Astrocyte (in vitro differentiated cells and primary cell): Measurements from ENCODE around the gene CTBP2. TPM values are rescaled to one million over a fixed set of nuclear protein-coding genes. Genes with fewer than 3 reads are reported as not detected.

ENCODE experiments used
- DNase-seq: peaks from one replicate; pipeline ENCODE4 v3.0.0-alpha.2; 2010; ENCODE audit warnings: low read depth
- FAIRE-seq: peaks from 2 replicates; lab custom pipeline; 2011; peaks lifted over from hg19 to GRCh38; lab: Jason Lieb, UNC
- H2AFZ ChIP-seq: 2 replicates; pipeline ENCODE4 v1.6.0; 2012; ENCODE audit warnings: low read depth, low read length, inconsistent platforms
- H3K27ac ChIP-seq: 2 replicates; pipeline ENCODE4 v1.5.1; 2011; ENCODE audit warnings: low read depth, low read length, inconsistent platforms
- H3K27me3 ChIP-seq: 2 replicates; pipeline ENCODE4 v1.6.0; 2011; ENCODE audit warnings: low read length, inconsistent platforms; ENCODE audit not compliant: insufficient read depth
- H3K36me3 ChIP-seq: 2 replicates; pipeline ENCODE4 v1.5.1; 2011; ENCODE audit warnings: low read length, inconsistent platforms; ENCODE audit not compliant: insufficient read depth
- H3K4me1 ChIP-seq: 2 replicates; pipeline ENCODE4 v1.5.1; 2011; ENCODE audit warnings: low read length, inconsistent platforms; ENCODE audit not compliant: insufficient read depth
- H3K4me2 ChIP-seq: 2 replicates; pipeline ENCODE4 v1.6.0; 2012; ENCODE audit warnings: low read length, inconsistent platforms
- H3K4me3 ChIP-seq: 2 replicates; pipeline ENCODE4 v1.5.1; 2011; ENCODE audit warnings: low read depth, mild to moderate bottlenecking, low read length, inconsistent platforms; ENCODE audit not compliant: insufficient read depth
- H3K79me2 ChIP-seq: 2 replicates; pipeline ENCODE4 v1.6.0; 2012; ENCODE audit warnings: mild to moderate bottlenecking, low read length, inconsistent platforms; ENCODE audit not compliant: insufficient read depth
- H3K9ac ChIP-seq: 2 replicates; pipeline ENCODE4 v1.6.0; 2012; ENCODE audit warnings: mild to moderate bottlenecking, low read length, inconsistent platforms
- H3K9me3 ChIP-seq: 2 replicates; pipeline ENCODE4 v1.5.1; 2012; ENCODE audit warnings: low read depth, mild to moderate bottlenecking, low read length, inconsistent platforms; ENCODE audit not compliant: insufficient read depth
- H4K20me1 ChIP-seq: 2 replicates; pipeline ENCODE4 v1.6.0; 2012; ENCODE audit warnings: low read length, inconsistent platforms; ENCODE audit not compliant: insufficient read depth
- H3K27ac Mint-ChIP-seq: one replicate; pipeline ENCODE4 v1.8.0; 2021; ENCODE audit warnings: mild to moderate bottlenecking, mixed read lengths; ENCODE audit not compliant: unreplicated experiment
- H3K27me3 Mint-ChIP-seq: one replicate; pipeline ENCODE4 v1.8.0; 2021; ENCODE audit warnings: low read depth, mixed read lengths; ENCODE audit not compliant: unreplicated experiment
- H3K36me3 Mint-ChIP-seq: one replicate; pipeline ENCODE4 v1.8.0; 2021; ENCODE audit warnings: low read depth, mixed read lengths; ENCODE audit not compliant: unreplicated experiment
- H3K4me1 Mint-ChIP-seq: one replicate; pipeline ENCODE4 v1.8.0; 2021; ENCODE audit warnings: low read depth, mixed read lengths; ENCODE audit not compliant: unreplicated experiment
- H3K4me3 Mint-ChIP-seq: one replicate; pipeline ENCODE4 v1.8.0; 2021; ENCODE audit warnings: mild to moderate bottlenecking, moderate library complexity, mixed read lengths; ENCODE audit not compliant: unreplicated experiment
- H3K9me3 Mint-ChIP-seq: one replicate; pipeline ENCODE4 v1.8.0; 2021; ENCODE audit warnings: mild to moderate bottlenecking, mixed read lengths; ENCODE audit not compliant: unreplicated experiment
- CTCF ChIP-seq: IDR thresholded peaks from 2 replicates; pipeline ENCODE4 v1.5.1; 2011; ENCODE audit warnings: low read depth, mild to moderate bottlenecking, inconsistent platforms, low read length, moderate library complexity; ENCODE audit not compliant: insufficient read depth
- EZH2 ChIP-seq: IDR thresholded peaks from 2 replicates; pipeline ENCODE4 v1.6.1; 2012; ENCODE audit warnings: mild to moderate bottlenecking, low read length, inconsistent platforms; ENCODE audit not compliant: insufficient read depth
- total RNA-seq: library from RNA; stranded (reverse); gene quantifications from 2 replicates; pipeline ENCODE4 v1.2.1, GENCODE V29; 2021

Gene CTBP2
- total RNA-seq, 1 donor from 2014 or later, result 109 TPM

- H3K27me3 Mint-ChIP-seq, result no peaks in the 10 kb centered on the region
- Histone ChIP-seq H3K4me1 (peaks cover 24% of the 10 kb centered on the region), H4K20me1 (peaks cover 97% of the 10 kb centered on the region), H2AFZ (no peak overlapping the region), H3K4me3 (no peak overlapping the region), H3K9ac (no peak overlapping the region), H3K27ac (no peak overlapping the region), H3K79me2 (peaks cover 60% of the 10 kb centered on the region), H3K9me3 (no peaks in the 10 kb centered on the region), H3K27me3 (no peaks in the 10 kb centered on the region), H3K36me3 (no peaks in the 10 kb centered on the region), H3K4me2 (no peak overlapping the region)
- peaks cover 12% of the 10 kb centered on the region for H3K36me3 Mint-ChIP-seq
- H3K4me3 Mint-ChIP-seq, result no peak overlapping the region
- FAIRE-seq (no peak), DNase-seq (no peak)
- H3K9me3 Mint-ChIP-seq, result no peaks in the 10 kb centered on the region
- TF ChIP-seq EZH2 (no peak), CTCF (no peak)
- peaks cover 14% of the 10 kb centered on the region for H3K4me1 Mint-ChIP-seq
- no peak overlapping the region for H3K27ac Mint-ChIP-seq
Observed at GRCh38 chr10:125002423-125003145, 157.8 kb downstream of the CTBP2 start.

GRCh38 chr10:125002047-125002422 lies 158.3 kb downstream of the CTBP2 start:
- Histone ChIP-seq H3K9me3 (no peaks in the 10 kb centered on the region), H3K27ac (no peak overlapping the region), H3K27me3 (no peaks in the 10 kb centered on the region), H4K20me1 (peaks cover 96% of the 10 kb centered on the region), H3K4me3 (no peak overlapping the region), H2AFZ (no peak overlapping the region), H3K36me3 (no peaks in the 10 kb centered on the region), H3K4me2 (no peak overlapping the region), H3K4me1 (peaks cover 24% of the 10 kb centered on the region), H3K9ac (no peak overlapping the region), H3K79me2 (peaks cover 60% of the 10 kb centered on the region)
- Mint-ChIP-seq H3K4me3 (no peak overlapping the region), H3K4me1 (peaks cover 9% of the 10 kb centered on the region), H3K36me3 (peaks cover 12% of the 10 kb centered on the region), H3K27me3 (no peaks in the 10 kb centered on the region), H3K27ac (no peak overlapping the region), H3K9me3 (no peaks in the 10 kb centered on the region)
- FAIRE-seq, result no peak
- DNase-seq, result no peak
- TF ChIP-seq CTCF, result no peak
- TF ChIP-seq EZH2, result no peak
